ENCODE data around the gene TOLLIP. TPM values are rescaled to one million over a fixed set of nuclear protein-coding genes. Genes with fewer than 3 reads are reported as not detected.
A peak's percentile ranks its signal among the peaks of the same experiment; 100 is the strongest.

TOLLIP gene
- total RNA-seq, 1 donor from 2014 or later, result 67.5 TPM

DNA sequence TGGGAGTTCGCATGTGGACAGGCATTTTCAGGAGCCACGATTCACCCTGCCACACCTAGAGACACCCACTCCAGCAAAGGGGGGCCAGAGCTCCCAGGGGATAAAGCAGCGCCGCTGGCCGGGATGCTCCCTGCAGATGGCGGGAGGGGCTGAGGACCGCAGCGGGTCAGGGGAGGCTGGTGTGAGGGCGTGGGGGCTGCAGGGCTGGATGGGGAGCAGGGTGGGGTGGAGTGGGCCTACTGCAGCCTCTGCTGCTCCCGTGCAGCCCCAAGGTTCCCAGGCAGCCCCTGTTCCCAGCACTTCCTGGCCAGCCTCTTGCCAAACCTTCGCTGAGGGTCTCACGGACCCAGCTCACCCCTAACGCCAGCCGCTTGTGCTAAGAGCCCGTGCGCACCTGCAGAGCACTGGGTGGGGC lies 73.5 kb downstream of the TOLLIP start:
- Mint-ChIP-seq H3K9me3 (ENCODE audit: unreplicated experiment) (no peaks in the 10 kb centered on the region), H3K27me3 (ENCODE audit: unreplicated experiment) (peaks cover 2% of the 10 kb centered on the region), H3K4me3 (ENCODE audit: unreplicated experiment) (no peak overlapping the region), H3K36me3 (ENCODE audit: unreplicated experiment) (no peaks in the 10 kb centered on the region), H3K4me1 (ENCODE audit: low read depth, unreplicated experiment) (no peaks in the 10 kb centered on the region), H3K27ac (ENCODE audit: unreplicated experiment) (no peak overlapping the region)
- peak; percentile 22 for DNase-seq
- TF ChIP-seq, protein P1, sequence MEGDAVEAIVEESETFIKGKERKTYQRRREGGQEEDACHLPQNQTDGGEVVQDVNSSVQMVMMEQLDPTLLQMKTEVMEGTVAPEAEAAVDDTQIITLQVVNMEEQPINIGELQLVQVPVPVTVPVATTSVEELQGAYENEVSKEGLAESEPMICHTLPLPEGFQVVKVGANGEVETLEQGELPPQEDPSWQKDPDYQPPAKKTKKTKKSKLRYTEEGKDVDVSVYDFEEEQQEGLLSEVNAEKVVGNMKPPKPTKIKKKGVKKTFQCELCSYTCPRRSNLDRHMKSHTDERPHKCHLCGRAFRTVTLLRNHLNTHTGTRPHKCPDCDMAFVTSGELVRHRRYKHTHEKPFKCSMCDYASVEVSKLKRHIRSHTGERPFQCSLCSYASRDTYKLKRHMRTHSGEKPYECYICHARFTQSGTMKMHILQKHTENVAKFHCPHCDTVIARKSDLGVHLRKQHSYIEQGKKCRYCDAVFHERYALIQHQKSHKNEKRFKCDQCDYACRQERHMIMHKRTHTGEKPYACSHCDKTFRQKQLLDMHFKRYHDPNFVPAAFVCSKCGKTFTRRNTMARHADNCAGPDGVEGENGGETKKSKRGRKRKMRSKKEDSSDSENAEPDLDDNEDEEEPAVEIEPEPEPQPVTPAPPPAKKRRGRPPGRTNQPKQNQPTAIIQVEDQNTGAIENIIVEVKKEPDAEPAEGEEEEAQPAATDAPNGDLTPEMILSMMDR (IDR thresholded peaks at IDR 0.05; ENCODE audit: partially characterized antibody, unreplicated experiment), result no peak

DNA sequence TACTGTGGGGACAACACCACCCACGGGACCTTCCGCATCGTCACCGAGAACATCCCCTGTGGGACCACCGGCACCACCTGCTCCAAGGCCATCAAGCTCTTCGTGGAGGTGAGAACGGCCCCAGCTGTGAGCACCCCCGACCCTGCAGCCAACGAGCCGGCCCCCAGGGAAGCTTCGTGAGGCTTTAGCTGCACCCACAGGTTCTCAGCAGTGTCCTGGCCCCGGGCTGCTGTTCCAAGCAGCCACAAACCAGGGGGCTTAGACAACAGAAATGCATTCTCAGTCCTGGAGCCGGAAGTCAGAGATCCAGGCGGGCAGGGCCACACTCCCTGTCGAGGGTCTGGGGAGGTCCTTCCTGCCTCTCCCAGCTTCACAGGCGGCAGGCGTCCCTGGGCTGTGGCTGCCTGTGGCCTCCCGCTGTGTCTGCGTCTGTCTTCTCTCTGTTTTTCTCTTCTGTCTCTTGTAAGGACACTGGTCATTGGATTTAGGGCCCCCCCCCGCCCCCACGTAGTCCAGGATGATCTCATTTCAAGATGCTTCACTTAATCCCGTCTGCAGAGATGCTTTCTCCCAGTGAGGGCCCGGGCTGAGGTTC lies 74.0 kb downstream of the TOLLIP start:
- Mint-ChIP-seq H3K4me1 (ENCODE audit: low read depth, unreplicated experiment) (no peaks in the 10 kb centered on the region), H3K36me3 (ENCODE audit: unreplicated experiment) (no peaks in the 10 kb centered on the region), H3K9me3 (ENCODE audit: unreplicated experiment) (no peaks in the 10 kb centered on the region), H3K4me3 (ENCODE audit: unreplicated experiment) (no peak overlapping the region), H3K27ac (ENCODE audit: unreplicated experiment) (no peak overlapping the region), H3K27me3 (ENCODE audit: unreplicated experiment) (peaks cover 2% of the 10 kb centered on the region)
- DNase-seq, result peak; percentile 28
- TF ChIP-seq, protein P1 (IDR thresholded peaks at IDR 0.05; ENCODE audit: partially characterized antibody, unreplicated experiment), result no peak

DNA sequence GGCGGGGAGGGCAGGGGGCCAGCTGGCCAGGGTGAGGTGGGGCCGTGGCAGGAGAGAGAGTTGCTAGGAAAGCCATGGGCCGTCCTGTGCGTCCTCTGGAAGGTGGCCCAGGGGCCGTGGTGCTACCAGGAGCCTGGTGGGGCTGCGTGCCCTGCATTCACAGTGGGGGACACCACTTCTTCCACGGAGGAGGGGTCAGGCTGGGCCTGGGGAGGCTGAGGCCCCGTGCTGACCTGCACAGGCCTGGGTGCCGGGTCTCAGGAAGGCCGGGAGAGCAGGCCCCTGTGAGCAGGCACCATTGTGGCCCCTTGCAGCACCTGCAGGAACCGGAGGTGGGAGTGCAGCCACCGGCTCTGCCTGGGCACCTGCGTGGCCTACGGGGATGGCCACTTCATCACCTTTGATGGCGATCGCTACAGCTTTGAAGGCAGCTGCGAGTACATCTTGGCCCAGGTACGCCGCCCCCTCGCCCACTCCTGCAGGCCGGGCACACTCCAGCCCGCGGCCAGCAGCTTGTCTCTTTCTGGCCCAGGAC lies 74.6 kb downstream of the TOLLIP start:
- peak; percentile 17 for DNase-seq

DNA sequence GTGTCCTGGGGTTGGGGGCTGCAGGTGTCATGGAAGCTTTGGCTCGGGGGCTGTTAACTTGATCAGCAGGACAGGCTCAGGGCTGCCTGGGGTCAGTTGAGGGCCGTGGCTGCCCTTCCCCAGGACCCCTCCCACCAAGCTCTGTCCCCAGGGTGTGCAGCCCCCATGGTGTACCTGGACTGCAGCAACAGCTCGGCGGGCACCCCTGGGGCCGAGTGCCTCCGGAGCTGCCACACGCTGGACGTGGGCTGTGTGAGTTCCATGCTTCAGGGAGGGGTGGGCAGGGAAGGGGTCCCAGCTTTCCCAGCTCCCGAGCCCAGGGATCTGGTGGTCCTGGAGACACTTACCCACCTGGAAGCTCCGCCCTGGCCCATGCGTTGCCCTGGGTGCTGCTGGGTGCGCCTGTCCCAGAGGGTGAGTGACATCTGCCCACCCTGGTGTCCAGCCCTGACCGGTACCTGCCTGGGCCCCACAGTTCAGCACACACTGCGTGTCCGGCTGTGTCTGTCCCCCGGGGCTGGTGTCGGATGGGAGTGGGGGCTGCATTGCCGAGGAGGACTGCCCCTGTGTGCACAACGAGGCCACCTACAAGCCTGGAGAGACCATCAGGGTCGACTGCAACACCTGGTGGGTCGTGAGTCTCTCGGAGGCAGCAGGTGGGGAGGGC lies 75.2 kb downstream of the TOLLIP start:
- Mint-ChIP-seq H3K27ac (ENCODE audit: unreplicated experiment) (no peak overlapping the region), H3K9me3 (ENCODE audit: unreplicated experiment) (no peaks in the 10 kb centered on the region), H3K4me3 (ENCODE audit: unreplicated experiment) (no peak overlapping the region), H3K4me1 (ENCODE audit: low read depth, unreplicated experiment) (no peaks in the 10 kb centered on the region), H3K36me3 (ENCODE audit: unreplicated experiment) (no peaks in the 10 kb centered on the region), H3K27me3 (ENCODE audit: unreplicated experiment) (peaks cover 2% of the 10 kb centered on the region)
- TF ChIP-seq, protein P1 (IDR thresholded peaks at IDR 0.05; ENCODE audit: partially characterized antibody, unreplicated experiment), result no peak
- peak; percentile 16 for DNase-seq

More for the DNA sequence above, 74.6 kb downstream of the TOLLIP start:
- Mint-ChIP-seq H3K9me3 (ENCODE audit: unreplicated experiment) (no peaks in the 10 kb centered on the region), H3K4me1 (ENCODE audit: low read depth, unreplicated experiment) (no peaks in the 10 kb centered on the region), H3K4me3 (ENCODE audit: unreplicated experiment) (no peak overlapping the region), H3K27ac (ENCODE audit: unreplicated experiment) (no peak overlapping the region), H3K36me3 (ENCODE audit: unreplicated experiment) (no peaks in the 10 kb centered on the region), H3K27me3 (ENCODE audit: unreplicated experiment) (peaks cover 2% of the 10 kb centered on the region)
- TF ChIP-seq, protein P1 (IDR thresholded peaks at IDR 0.05; ENCODE audit: partially characterized antibody, unreplicated experiment), result no peak
